Measurements from ENCODE around the gene AUTS2.

GRCh38 chr7:70512761-70513160 lies 914.5 kb downstream of the AUTS2 start:
- TF ChIP-seq ZNF331 (CRISPR knock-in tag; IDR thresholded peaks at IDR 0.05; ENCODE audit: low read depth) (no peak), EZH2 (IDR thresholded peaks at IDR 0.05; ENCODE audit: low read depth, unreplicated experiment) (no peak), EZH2phosphoT487 (IDR thresholded peaks at IDR 0.05; ENCODE audit: unreplicated experiment) (no peak), CREB1 (CRISPR knock-in tag; IDR thresholded peaks at IDR 0.05; ENCODE audit: low read depth) (no peak), POLR2AphosphoS5 (IDR thresholded peaks at IDR 0.05; ENCODE audit: low read depth) (no peak), REST (IDR thresholded peaks at IDR 0.05; ENCODE audit: unreplicated experiment) (no peak), ZNF114 (CRISPR knock-in tag; IDR thresholded peaks at IDR 0.05) (no peak)
- TF ChIP-seq, protein P1, sequence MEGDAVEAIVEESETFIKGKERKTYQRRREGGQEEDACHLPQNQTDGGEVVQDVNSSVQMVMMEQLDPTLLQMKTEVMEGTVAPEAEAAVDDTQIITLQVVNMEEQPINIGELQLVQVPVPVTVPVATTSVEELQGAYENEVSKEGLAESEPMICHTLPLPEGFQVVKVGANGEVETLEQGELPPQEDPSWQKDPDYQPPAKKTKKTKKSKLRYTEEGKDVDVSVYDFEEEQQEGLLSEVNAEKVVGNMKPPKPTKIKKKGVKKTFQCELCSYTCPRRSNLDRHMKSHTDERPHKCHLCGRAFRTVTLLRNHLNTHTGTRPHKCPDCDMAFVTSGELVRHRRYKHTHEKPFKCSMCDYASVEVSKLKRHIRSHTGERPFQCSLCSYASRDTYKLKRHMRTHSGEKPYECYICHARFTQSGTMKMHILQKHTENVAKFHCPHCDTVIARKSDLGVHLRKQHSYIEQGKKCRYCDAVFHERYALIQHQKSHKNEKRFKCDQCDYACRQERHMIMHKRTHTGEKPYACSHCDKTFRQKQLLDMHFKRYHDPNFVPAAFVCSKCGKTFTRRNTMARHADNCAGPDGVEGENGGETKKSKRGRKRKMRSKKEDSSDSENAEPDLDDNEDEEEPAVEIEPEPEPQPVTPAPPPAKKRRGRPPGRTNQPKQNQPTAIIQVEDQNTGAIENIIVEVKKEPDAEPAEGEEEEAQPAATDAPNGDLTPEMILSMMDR (conservative IDR thresholded peaks at IDR 0.05; ENCODE audit: low read depth in 2 of 2) = no peak
- TF ChIP-seq, protein P2, sequence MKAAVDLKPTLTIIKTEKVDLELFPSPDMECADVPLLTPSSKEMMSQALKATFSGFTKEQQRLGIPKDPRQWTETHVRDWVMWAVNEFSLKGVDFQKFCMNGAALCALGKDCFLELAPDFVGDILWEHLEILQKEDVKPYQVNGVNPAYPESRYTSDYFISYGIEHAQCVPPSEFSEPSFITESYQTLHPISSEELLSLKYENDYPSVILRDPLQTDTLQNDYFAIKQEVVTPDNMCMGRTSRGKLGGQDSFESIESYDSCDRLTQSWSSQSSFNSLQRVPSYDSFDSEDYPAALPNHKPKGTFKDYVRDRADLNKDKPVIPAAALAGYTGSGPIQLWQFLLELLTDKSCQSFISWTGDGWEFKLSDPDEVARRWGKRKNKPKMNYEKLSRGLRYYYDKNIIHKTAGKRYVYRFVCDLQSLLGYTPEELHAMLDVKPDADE (IDR thresholded peaks at IDR 0.05) = no peak

Measured in GM23338 (cell line).